K562 (cell line): ENCODE measurements around the gene DNALI1. TPM values are rescaled to one million over a fixed set of nuclear protein-coding genes. Genes with fewer than 3 reads are reported as not detected.

Experiments
- ATAC-seq: fragments of 200-7000 bp; cut with Tn5 transposase; 3 replicates; pipeline ENCODE4 v1.9.1; 2020; ENCODE audit warnings: moderate library complexity
- BruUV-seq: library from RNA; stranded (reverse); fragments of 400-500 nt; replicated peaks from 2 replicates; lab custom pipeline; 2021; lab: Mats Ljungman, UMichigan
- CTCF ChIA-PET: fragments of 300-600 bp; formaldehyde crosslinking; extraction: SDS; loops from one replicate; lab custom pipeline; 2021; ENCODE audit warnings: low intra/inter-chr PET ratio; lab: Yijun Ruan, JAX
- POLR2A ChIA-PET: fragments of 300-600, 350-650 bp; sonication (Branson Sonifier 250); formaldehyde crosslinking; extraction: SDS; loops from one replicate; lab custom pipeline; 2021; ENCODE audit warnings: antibody characterized with exemption, inconsistent platforms; lab: Yijun Ruan, JAX
- DNase-seq, 4 experiments: peaks; one replicate each; pipeline versions ENCODE4 v3.0.0 to v3.0.0-alpha.2; 2011 to 2018; ENCODE audit warnings: low spot score in 3 of 4, mixed read lengths in 3 of 4; ENCODE audit errors: extremely low read depth in 1 of 4
- FAIRE-seq: peaks from 2 replicates; lab custom pipeline; 2011; peaks lifted over from hg19 to GRCh38; lab: Jason Lieb, UNC
- H2AFZ ChIP-seq: 2 replicates; pipeline ENCODE4 v1.6.0; 2011; ENCODE audit warnings: low read depth, low read length, control low read depth, inconsistent platforms
- H3K27ac ChIP-seq: fragments of 200-600 bp; 3 replicates; pipeline ENCODE4 v1.8.0; 2011; ENCODE audit warnings: low read depth, mild to moderate bottlenecking, control low read depth, inconsistent platforms, low read length, moderate library complexity, mixed read lengths; ENCODE audit errors: extremely low read depth
- H3K27me3 ChIP-seq, 2 experiments: fragments of 300-600 bp in 1 of 2; 2 replicates in 1 of 2; 3 replicates in 1 of 2; pipeline versions ENCODE4 v1.6.0 to v1.8.0; 2011; ENCODE audit warnings: inconsistent platforms in 2 of 2, low read length in 2 of 2, mild to moderate bottlenecking in 1 of 2, mixed read lengths in 1 of 2, moderate library complexity in 1 of 2; ENCODE audit not compliant: control insufficient read depth in 2 of 2, insufficient read depth in 2 of 2
- H3K36me3 ChIP-seq: fragments of 300-600 bp; 3 replicates; pipeline ENCODE4 v1.8.0; 2011; ENCODE audit warnings: mild to moderate bottlenecking, low read length, inconsistent platforms; ENCODE audit not compliant: control insufficient read depth, insufficient read depth
- H3K4me1 ChIP-seq, 2 experiments: fragments of 200-600 bp in 1 of 2; replicated peaks in 1 of 2; 2 replicates in 1 of 2; 3 replicates in 1 of 2; pipeline versions ENCODE4 v1.5.1 to v1.8.0; 2011; ENCODE audit warnings: inconsistent platforms in 2 of 2, low read length in 2 of 2, mild to moderate bottlenecking in 1 of 2, mixed read lengths in 1 of 2, moderate library complexity in 1 of 2; ENCODE audit not compliant: control insufficient read depth in 2 of 2, insufficient read depth in 2 of 2
- H3K4me2 ChIP-seq: 2 replicates; pipeline ENCODE4 v1.6.1; 2011; ENCODE audit warnings: low read length, control low read depth, inconsistent platforms, mixed read lengths; ENCODE audit not compliant: insufficient read depth
- H3K4me3 ChIP-seq: fragments of 200-600 bp; sonication (generic), shearing (Covaris generic); 2 replicates; pipeline ENCODE4 v1.5.1; 2016; ENCODE audit warnings: control low read depth, inconsistent platforms
- H3K79me2 ChIP-seq: fragments of 200-600 bp; 3 replicates; pipeline ENCODE4 v1.8.0; 2011; ENCODE audit warnings: low read length, inconsistent platforms; ENCODE audit not compliant: control insufficient read depth, insufficient read depth
- H3K9ac ChIP-seq, 2 experiments: 2 replicates each; pipeline versions ENCODE4 v1.6.0 to v1.6.1; 2011; ENCODE audit warnings: low read depth in 2 of 2, low read length in 2 of 2, control low read depth in 1 of 2, inconsistent platforms in 1 of 2, mild to moderate bottlenecking in 1 of 2, mixed read lengths in 1 of 2; ENCODE audit not compliant: insufficient read depth in 1 of 2
- H3K9me1 ChIP-seq: one replicate; pipeline ENCODE4 v1.6.0; 2011; ENCODE audit warnings: inconsistent platforms, mild to moderate bottlenecking, low read length, moderate library complexity; ENCODE audit not compliant: control insufficient read depth, insufficient read depth
- H3K9me3 ChIP-seq: replicated peaks from 2 replicates; pipeline ENCODE4 v1.5.1; 2011; ENCODE audit warnings: low read depth, low read length, inconsistent platforms; ENCODE audit not compliant: control insufficient read depth, insufficient read depth
- H4K20me1 ChIP-seq: replicated peaks from 2 replicates; pipeline ENCODE4 v1.6.1; 2011; ENCODE audit warnings: low read length, inconsistent platforms, mixed read lengths; ENCODE audit not compliant: control insufficient read depth, insufficient read depth
- CREB3L1 ChIP-seq: fragments of 450-650 bp; IDR thresholded peaks from 2 replicates; pipeline ENCODE4 v1.6.1; 2014; ENCODE audit warnings: low read depth, mild to moderate bottlenecking, moderate library complexity, borderline replicate concordance
- RBM25 ChIP-seq: fragments of 200-400 bp; formaldehyde crosslinking; IDR thresholded peaks from 2 replicates; pipeline ENCODE4 v1.6.1; 2018; ENCODE audit warnings: low read length, low read depth, moderate library complexity; ENCODE audit not compliant: severe bottlenecking
- SUPT5H ChIP-seq: fragments of 450-650 bp; IDR thresholded peaks from 2 replicates; pipeline ENCODE4 v1.6.1; 2016
- ZNF140 ChIP-seq: fragments of 250-450 bp; sonication (Bioruptor Pico); IDR thresholded peaks from 2 replicates; pipeline ENCODE4 v1.8.0; 2021; ENCODE audit warnings: moderate library complexity, mild to moderate bottlenecking, inconsistent platforms
- ZNF175 ChIP-seq: fragments of 200-800 bp; sonication (Bioruptor generic); IDR thresholded peaks from 2 replicates; pipeline ENCODE4 v1.6.1; 2016; ENCODE audit warnings: low read depth, mild to moderate bottlenecking, missing genetic modification characterization, missing compliant biosample characterization
- ZNF311 ChIP-seq: fragments of 250-450 bp; sonication (Bioruptor Pico); IDR thresholded peaks from 2 replicates; pipeline ENCODE4 v1.4.0; 2020; ENCODE audit warnings: mild to moderate bottlenecking, moderate library complexity
- ZNF318 ChIP-seq, 2 experiments: fragments of 450-650 bp; IDR thresholded peaks; 2 replicates each; pipeline ENCODE4 v1.6.1; 2016; ENCODE audit warnings: mild to moderate bottlenecking in 2 of 2, borderline replicate concordance in 1 of 2, low read depth in 1 of 2, moderate library complexity in 1 of 2
- in situ Hi-C: fragments of 300-500 bp; cut with MboI; formaldehyde crosslinking; loops from 4 replicates; pipeline ENCODE4 v1.15.0; 2018; ENCODE audit warnings: inconsistent platforms, mixed read lengths
- intact Hi-C: fragments of 100-400 bp; cut with micrococcal nuclease; formaldehyde crosslinking; loops from 2 replicates; pipeline ENCODE4 v1.14.2; 2022
- polyA plus RNA-seq, 8 experiments: library from polyadenylated mRNA; depleted of rRNA in 4 of 8; stranded (reverse) in 5 of 8; unstranded in 3 of 8; fragments of >200 nt; fragmentation: Nextera tagmentation in 2 of 8; fragmentation: Illumina TruSeq in 1 of 8; extraction: Ambion mirVana in 2 of 8; extraction: Trizol in 1 of 8; gene quantifications; 2 replicates each; pipeline versions ENCODE4 v1.2.1 to v1.2.3, GENCODE V29; 2011 to 2014; ENCODE audit warnings: inconsistent platforms in 1 of 8, missing spikeins in 1 of 8
- total RNA-seq, 7 experiments: library from RNA; depleted of rRNA in 6 of 7; stranded (reverse); fragments of >200 nt in 6 of 7; fragmentation: Illumina TruSeq in 2 of 7; extraction: Trizol in 2 of 7; gene quantifications; 2 replicates each; pipeline versions ENCODE4 v1.2.1 to v1.2.3, GENCODE V29; 2011 to 2021; ENCODE audit warnings: low replicate concordance in 1 of 7
- TF ChIP-seq, protein P1 (sequence below): fragments of 450-650 bp; formaldehyde crosslinking; IDR thresholded peaks from 2 replicates; pipeline ENCODE4 v1.4.0; 2022; ENCODE audit warnings: missing genetic modification characterization
- TF ChIP-seq, protein P2 (sequence below): IDR thresholded peaks from 2 replicates; pipeline ENCODE4 v1.6.1; 2014; ENCODE audit warnings: antibody characterized with exemption

Gene DNALI1
- total and polyA plus RNA-seq, 9 of the 15 experiments (the other 6 are each of a cell fraction or from before 2014, with no cell fraction given), result 0.87 to 5.6 (median 1.2) TPM

DNA sequence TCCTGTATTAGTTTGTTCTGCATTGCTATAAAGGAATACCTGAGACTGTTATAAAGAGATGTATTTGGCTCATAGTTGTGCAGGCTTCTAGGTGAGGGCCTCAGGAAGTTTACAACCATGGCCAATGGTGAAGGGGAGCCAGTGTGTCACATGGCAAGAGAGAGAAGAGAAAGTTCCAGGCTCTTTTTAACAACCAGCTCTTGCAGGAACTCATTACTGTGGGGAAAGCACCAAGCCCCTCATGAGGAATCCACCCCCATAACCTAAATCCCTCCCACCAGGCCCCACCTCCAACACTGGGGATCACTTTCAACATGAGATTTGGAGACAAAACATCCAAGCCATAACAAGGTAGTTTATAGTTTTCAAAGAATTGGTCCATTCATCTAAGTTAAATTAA, 37.1 kb upstream of the DNALI1 start:
- H3K4me3 ChIP-seq, result peak overlapping the region; percentile 13; the same call in 1 of the 2 replicates
- in situ Hi-C loops (no loop called here), intact Hi-C loops (no loop called here)
- no peak for ATAC-seq
- H3K36me3 ChIP-seq, result no peaks in the 10 kb centered on the region
- CTCF ChIA-PET, result no interaction called here
- DNase-seq, result no peak
- no peaks in the 10 kb centered on the region for H3K9me3 ChIP-seq
- H3K9me1 ChIP-seq, result no peaks in the 10 kb centered on the region
- no TSS peak for BruUV-seq
- no peaks in the 10 kb centered on the region for H3K27me3 ChIP-seq
- H3K4me2 ChIP-seq, result peak overlapping the region; percentile 7; the same call in 1 of the 2 replicates
- no peak overlapping the region for H3K9ac ChIP-seq
- no peak overlapping the region for H3K27ac ChIP-seq
- FAIRE-seq, result no peak
- H4K20me1 ChIP-seq, result no peaks in the 10 kb centered on the region
- H2AFZ ChIP-seq, result peak overlapping the region; percentile 35; the same call in 1 of the 2 replicates
- POLR2A ChIA-PET, result interaction anchor here (0.6 kb wide), 1 partner anchor 1120 kb away, joined by 3 read pairs; no protein-coding TSS in a partner anchor
- H3K4me1 ChIP-seq, result peaks cover 5 to 9% of the 10 kb centered on the region in 2 experiments; a peak in 4 of 5 replicates
- H3K79me2 ChIP-seq, result peaks cover 5% of the 10 kb centered on the region; the same call in 1 of the 3 replicates
- TF ChIP-seq CREB3L1 (no peak), ZNF140 (CRISPR knock-in tag) (no peak), RBM25 (no peak), ZNF318 (IDR thresholded peaks at IDR 0.05; ENCODE audit: borderline replicate concordance in 1 of 2, low read depth in 1 of 2) (no peak), ZNF311 (CRISPR knock-in tag) (no peak), SUPT5H (no peak), ZNF175 (CRISPR knock-in tag) (no peak)
- TF ChIP-seq, protein P1, sequence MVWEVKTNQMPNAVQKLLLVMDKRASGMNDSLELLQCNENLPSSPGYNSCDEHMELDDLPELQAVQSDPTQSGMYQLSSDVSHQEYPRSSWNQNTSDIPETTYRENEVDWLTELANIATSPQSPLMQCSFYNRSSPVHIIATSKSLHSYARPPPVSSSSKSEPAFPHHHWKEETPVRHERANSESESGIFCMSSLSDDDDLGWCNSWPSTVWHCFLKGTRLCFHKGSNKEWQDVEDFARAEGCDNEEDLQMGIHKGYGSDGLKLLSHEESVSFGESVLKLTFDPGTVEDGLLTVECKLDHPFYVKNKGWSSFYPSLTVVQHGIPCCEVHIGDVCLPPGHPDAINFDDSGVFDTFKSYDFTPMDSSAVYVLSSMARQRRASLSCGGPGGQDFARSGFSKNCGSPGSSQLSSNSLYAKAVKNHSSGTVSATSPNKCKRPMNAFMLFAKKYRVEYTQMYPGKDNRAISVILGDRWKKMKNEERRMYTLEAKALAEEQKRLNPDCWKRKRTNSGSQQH (CRISPR knock-in tag), result no peak
- TF ChIP-seq, protein P2, sequence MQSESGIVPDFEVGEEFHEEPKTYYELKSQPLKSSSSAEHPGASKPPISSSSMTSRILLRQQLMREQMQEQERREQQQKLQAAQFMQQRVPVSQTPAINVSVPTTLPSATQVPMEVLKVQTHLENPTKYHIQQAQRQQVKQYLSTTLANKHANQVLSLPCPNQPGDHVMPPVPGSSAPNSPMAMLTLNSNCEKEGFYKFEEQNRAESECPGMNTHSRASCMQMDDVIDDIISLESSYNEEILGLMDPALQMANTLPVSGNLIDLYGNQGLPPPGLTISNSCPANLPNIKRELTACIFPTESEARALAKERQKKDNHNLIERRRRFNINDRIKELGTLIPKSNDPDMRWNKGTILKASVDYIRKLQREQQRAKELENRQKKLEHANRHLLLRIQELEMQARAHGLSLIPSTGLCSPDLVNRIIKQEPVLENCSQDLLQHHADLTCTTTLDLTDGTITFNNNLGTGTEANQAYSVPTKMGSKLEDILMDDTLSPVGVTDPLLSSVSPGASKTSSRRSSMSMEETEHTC, result no peak
